Measurements from ENCODE around the gene PACSIN1.

- TF ChIP-seq POLR2A (IDR thresholded peaks at IDR 0.05) (no peak), CTCF (IDR thresholded peaks at IDR 0.05) (no peak)
Measured at GRCh38 chr6:34544052-34544604, 78.3 kb downstream of the PACSIN1 start.
